Measurements from ENCODE around the gene PES1. TPM values are rescaled to one million over a fixed set of nuclear protein-coding genes. Genes with fewer than 3 reads are reported as not detected.
A peak's percentile ranks its signal among the peaks of the same experiment; 100 is the strongest.
"Not testable (repeated sequence)": the region's sequence is repeated elsewhere in the genome, so short reads cannot be mapped to it uniquely, and the experiment has no call there.

Gene PES1
- total RNA-seq, 1 donor from 2014 or later = 46.5 TPM

DNA sequence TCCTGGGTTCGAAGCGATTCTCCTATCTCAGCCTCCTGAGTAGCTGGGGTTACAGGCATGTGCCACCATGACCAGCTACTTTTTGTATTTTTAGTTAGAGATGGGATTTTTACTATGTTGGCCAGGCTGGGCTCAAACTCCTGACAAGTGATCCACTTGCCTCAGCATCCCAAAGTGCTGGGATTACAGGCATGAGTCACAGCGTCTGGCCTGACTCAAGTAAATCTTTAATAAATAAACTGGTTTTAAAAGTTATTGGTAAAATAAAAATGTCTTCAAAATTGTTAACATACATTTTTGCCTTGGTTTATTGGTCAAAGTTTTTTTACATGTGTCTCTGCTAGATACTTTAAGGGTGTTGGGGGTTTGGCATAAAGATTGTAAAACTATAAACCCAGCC, 7.3 kb upstream of the PES1 start:
- DNase-seq (no peak), ATAC-seq (no peak)
- intact Hi-C loops (cut with DNase I) = no loop called here
- Histone ChIP-seq H3K27me3 (no peaks in the 10 kb centered on the region), H3K27ac (no peak overlapping the region), H3K9me3 (no peaks in the 10 kb centered on the region), H3K4me1 (no peaks in the 10 kb centered on the region), H3K36me3 (no peaks in the 10 kb centered on the region), H3K4me3 (no peak overlapping the region)
- TF ChIP-seq, protein P1, sequence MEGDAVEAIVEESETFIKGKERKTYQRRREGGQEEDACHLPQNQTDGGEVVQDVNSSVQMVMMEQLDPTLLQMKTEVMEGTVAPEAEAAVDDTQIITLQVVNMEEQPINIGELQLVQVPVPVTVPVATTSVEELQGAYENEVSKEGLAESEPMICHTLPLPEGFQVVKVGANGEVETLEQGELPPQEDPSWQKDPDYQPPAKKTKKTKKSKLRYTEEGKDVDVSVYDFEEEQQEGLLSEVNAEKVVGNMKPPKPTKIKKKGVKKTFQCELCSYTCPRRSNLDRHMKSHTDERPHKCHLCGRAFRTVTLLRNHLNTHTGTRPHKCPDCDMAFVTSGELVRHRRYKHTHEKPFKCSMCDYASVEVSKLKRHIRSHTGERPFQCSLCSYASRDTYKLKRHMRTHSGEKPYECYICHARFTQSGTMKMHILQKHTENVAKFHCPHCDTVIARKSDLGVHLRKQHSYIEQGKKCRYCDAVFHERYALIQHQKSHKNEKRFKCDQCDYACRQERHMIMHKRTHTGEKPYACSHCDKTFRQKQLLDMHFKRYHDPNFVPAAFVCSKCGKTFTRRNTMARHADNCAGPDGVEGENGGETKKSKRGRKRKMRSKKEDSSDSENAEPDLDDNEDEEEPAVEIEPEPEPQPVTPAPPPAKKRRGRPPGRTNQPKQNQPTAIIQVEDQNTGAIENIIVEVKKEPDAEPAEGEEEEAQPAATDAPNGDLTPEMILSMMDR (IDR thresholded peaks at IDR 0.05) = no peak

DNA sequence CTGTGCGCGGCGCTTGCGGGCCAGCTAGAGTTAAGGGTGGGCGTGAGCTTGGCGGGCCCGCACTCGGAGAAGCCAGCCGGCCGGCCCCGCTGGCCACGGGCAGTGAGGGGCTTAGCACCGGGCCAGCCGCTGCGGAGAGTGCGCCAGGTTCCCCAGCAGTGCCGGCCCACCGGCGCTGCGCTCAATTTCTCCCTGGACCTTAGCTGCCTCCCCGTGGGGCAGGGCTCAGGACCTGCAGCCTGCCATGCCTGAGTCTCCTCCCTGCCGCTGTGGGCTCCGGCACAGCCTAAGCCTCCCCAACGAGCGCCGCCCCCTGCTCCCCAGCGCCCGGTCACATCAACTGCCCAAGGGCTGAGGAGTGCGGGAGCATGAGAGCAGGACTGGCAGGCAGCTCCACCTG, 5.2 kb upstream of the PES1 start:
- Histone ChIP-seq H3K4me1 (no peaks in the 10 kb centered on the region), H3K4me3 (no peak overlapping the region), H3K9me3 (no peaks in the 10 kb centered on the region), H3K36me3 (no peaks in the 10 kb centered on the region), H3K27ac (no peak overlapping the region), H3K27me3 (no peaks in the 10 kb centered on the region)
- DNase-seq (no peak), ATAC-seq (no peak)
- intact Hi-C loops (cut with DNase I) = no loop called here
- TF ChIP-seq, protein P1 (IDR thresholded peaks at IDR 0.05) = no peak

DNA sequence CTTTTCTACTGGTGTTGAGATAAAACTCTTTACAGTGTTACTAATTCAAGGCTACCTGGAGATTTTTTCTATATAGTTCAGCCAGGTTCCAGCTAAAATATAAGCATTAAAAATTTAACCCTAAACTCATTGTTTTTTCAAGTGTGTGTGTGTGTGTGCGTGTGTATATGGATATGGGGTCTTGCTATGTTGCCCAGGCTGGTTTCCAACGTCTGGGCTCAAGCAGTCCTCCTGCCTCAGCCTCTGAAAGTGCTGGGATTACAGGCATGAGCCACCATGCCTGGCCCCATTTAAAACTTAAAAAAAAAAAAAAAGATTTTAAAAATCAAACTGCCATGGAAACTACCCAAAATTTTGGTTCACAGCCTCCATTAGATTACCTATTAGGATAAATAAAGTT, 4.5 kb upstream of the PES1 start:
- Histone ChIP-seq H3K27ac (no peak overlapping the region), H3K4me3 (no peak overlapping the region), H3K36me3 (no peaks in the 10 kb centered on the region), H3K27me3 (no peaks in the 10 kb centered on the region), H3K4me1 (no peaks in the 10 kb centered on the region), H3K9me3 (no peaks in the 10 kb centered on the region)
- ATAC-seq = no peak
- TF ChIP-seq, protein P1 (IDR thresholded peaks at IDR 0.05) = no peak
- no peak for DNase-seq
- intact Hi-C loops (cut with DNase I) = no loop called here

DNA sequence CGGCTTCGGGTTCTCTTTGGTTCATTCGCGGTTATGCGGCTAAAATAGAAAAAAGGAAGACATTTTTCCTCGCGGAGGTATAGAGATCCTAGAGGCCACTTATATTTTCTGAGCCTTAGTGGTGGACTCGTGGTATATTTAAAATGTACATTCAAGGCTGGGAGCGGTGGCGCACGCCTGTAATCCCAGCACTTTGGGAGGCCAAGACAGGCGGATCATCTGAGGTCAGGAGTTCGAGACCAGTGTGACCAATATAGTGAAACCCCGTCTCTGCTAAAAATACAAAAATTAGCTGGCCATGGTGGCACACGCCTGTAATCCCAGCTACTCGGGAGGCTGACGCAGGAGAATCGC, 627 bp upstream of the PES1 start:
- peaks cover 23% of the 10 kb centered on the region for H3K36me3 ChIP-seq
- H3K4me1 ChIP-seq = peaks cover 10% of the 10 kb centered on the region
- peak overlapping the region; percentile 88 for H3K27ac ChIP-seq
- DNase-seq; intact Hi-C loops (cut with DNase I); ATAC-seq; H3K9me3 ChIP-seq; H3K27me3 ChIP-seq: not testable (repeated sequence)
- peak overlapping the region; percentile 95 for H3K4me3 ChIP-seq

DNA sequence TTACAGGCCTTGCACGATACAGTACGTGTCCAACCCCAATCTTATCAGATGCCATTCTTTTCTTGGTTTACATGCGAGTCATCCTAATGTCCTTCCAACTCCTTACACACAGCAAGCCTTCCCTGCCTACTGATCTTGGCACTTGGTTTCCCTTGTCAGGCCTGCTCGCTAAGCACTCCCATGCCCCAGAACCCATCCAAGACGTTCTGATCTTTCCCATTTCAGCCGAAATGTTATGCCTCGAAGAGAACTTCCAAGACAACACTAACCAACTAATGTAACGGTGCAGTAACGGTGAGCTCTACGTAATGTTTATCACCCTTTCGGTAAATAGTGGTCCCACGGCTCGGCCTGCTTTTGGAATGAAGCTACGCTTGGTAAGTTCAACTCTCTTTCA, 521 bp downstream of the PES1 start:
- intact Hi-C loops (cut with DNase I) = no loop called here
- H3K27me3 ChIP-seq = no peaks in the 10 kb centered on the region
- TF ChIP-seq, protein P1 (IDR thresholded peaks at IDR 0.05) = no peak
- peak overlapping the region; percentile 95 for H3K4me3 ChIP-seq
- H3K4me1 ChIP-seq = peaks cover 10% of the 10 kb centered on the region
- H3K36me3 ChIP-seq = peaks cover 34% of the 10 kb centered on the region
- no peak for ATAC-seq
- H3K27ac ChIP-seq = peak overlapping the region; percentile 88
- DNase-seq = no peak
- H3K9me3 ChIP-seq = no peaks in the 10 kb centered on the region

DNA sequence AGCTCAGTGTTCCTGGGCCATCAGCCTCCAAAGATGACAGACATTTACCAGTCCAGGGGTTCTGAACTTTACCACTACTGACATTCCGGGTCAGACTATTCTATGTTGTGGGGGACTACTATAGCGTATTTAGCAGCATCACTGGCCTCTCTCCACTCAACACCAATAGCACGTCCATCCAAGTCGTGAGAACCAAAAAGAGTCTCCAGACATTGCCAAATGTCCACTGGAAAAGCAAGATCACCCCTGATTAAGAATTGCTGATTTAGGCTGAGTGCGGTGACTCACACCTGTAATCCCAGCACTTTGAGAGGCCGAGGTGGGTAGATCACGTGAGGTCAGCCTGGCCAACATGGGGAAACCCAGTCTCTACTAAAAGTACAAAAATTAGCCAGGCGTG, 5.3 kb downstream of the PES1 start:
- intact Hi-C loops (cut with DNase I) = no loop called here
- H3K27me3 ChIP-seq = no peaks in the 10 kb centered on the region
- no peak overlapping the region for H3K27ac ChIP-seq
- no peak overlapping the region for H3K4me3 ChIP-seq
- TF ChIP-seq, protein P1 (IDR thresholded peaks at IDR 0.05) = no peak
- peaks cover 10% of the 10 kb centered on the region for H3K4me1 ChIP-seq
- H3K36me3 ChIP-seq = peaks cover 82% of the 10 kb centered on the region
- no peak for ATAC-seq
- H3K9me3 ChIP-seq = no peaks in the 10 kb centered on the region
- DNase-seq = no peak
